HG03045 (cell line): ENCODE data around the gene CD28.
A peak's percentile ranks its signal among the peaks of the same experiment; 100 is the strongest.
"Not testable (repeated sequence)": the region's sequence is repeated elsewhere in the genome, so short reads cannot be mapped to it uniquely, and the experiment has no call there.

Source experiments
- ATAC-seq: cut with Tn5 transposase; IDR thresholded peaks from one replicate; pipeline ENCODE4 v1.9.1; 2021; ENCODE audit warnings: mild to moderate bottlenecking, moderate library complexity; ENCODE audit not compliant: unreplicated experiment

The CD28 gene

GRCh38 chr2:203685789-203686420, 20.5 kb upstream of the CD28 start:
- no peak for ATAC-seq

GRCh38 chr2:203687165-203687564, 19.3 kb upstream of the CD28 start:
- no peak for ATAC-seq

- ATAC-seq: peak; percentile 71
Measured at GRCh38 chr2:203688798-203689197, 17.6 kb upstream of the CD28 start.

GRCh38 chr2:203689426-203690116, 16.9 kb upstream of the CD28 start:
- ATAC-seq: no peak

- no peak for ATAC-seq
Measured at GRCh38 chr2:203690117-203690431, 16.4 kb upstream of the CD28 start.

GRCh38 chr2:203690441-203691047, 15.9 kb upstream of the CD28 start:
- ATAC-seq: no peak

- ATAC-seq: no peak
Measured at GRCh38 chr2:203691149-203691548, 15.3 kb upstream of the CD28 start.

GRCh38 chr2:203692031-203692710, 14.3 kb upstream of the CD28 start:
- ATAC-seq: no peak

GRCh38 chr2:203693242-203693879, 13.1 kb upstream of the CD28 start:
- no peak for ATAC-seq

- ATAC-seq: no peak
Measured at GRCh38 chr2:203694191-203694590, 12.2 kb upstream of the CD28 start.

- ATAC-seq: peak; percentile 48
Measured at GRCh38 chr2:203697190-203697589, 9.2 kb upstream of the CD28 start.

- not testable (repeated sequence) for ATAC-seq
Measured at GRCh38 chr2:203697763-203698162, 8.7 kb upstream of the CD28 start.

- not testable (repeated sequence) for ATAC-seq
Measured at GRCh38 chr2:203698410-203698809, 8.0 kb upstream of the CD28 start.

- no peak for ATAC-seq
Measured at GRCh38 chr2:203704430-203704829, 2.0 kb upstream of the CD28 start.

GRCh38 chr2:203705178-203705577, 1.3 kb upstream of the CD28 start:
- ATAC-seq: no peak

- no peak for ATAC-seq
Measured at GRCh38 chr2:203707530-203707929, 1.1 kb downstream of the CD28 start.

GRCh38 chr2:203708846-203709396, 2.5 kb downstream of the CD28 start:
- ATAC-seq: no peak

GRCh38 chr2:203709416-203710040, 3.1 kb downstream of the CD28 start:
- no peak for ATAC-seq

- no peak for ATAC-seq
Measured at GRCh38 chr2:203710226-203710625, 3.8 kb downstream of the CD28 start.

- no peak for ATAC-seq
Measured at GRCh38 chr2:203710952-203711351, 4.5 kb downstream of the CD28 start.

- no peak for ATAC-seq
Measured at GRCh38 chr2:203711399-203711798, 5.0 kb downstream of the CD28 start.
